Measurements from ENCODE around the gene MAPK8IP2.
"Not testable (repeated sequence)": the region's sequence is repeated elsewhere in the genome, so short reads cannot be mapped to it uniquely, and the experiment has no call there.

Gene MAPK8IP2

GRCh38 chr22:50635591-50635990 lies 35.0 kb downstream of the MAPK8IP2 start:
- no peak for DNase-seq (ENCODE audit: low read depth)

- not testable (repeated sequence) for DNase-seq (ENCODE audit: low read depth)
Observed at GRCh38 chr22:50640296-50640695, 39.7 kb downstream of the MAPK8IP2 start.

GRCh38 chr22:50640857-50641647 lies 40.5 kb downstream of the MAPK8IP2 start:
- no peak for DNase-seq (ENCODE audit: low read depth)

- DNase-seq (ENCODE audit: low read depth), result no peak
Observed at GRCh38 chr22:50641696-50642607, 41.4 kb downstream of the MAPK8IP2 start.

- not testable (repeated sequence) for DNase-seq (ENCODE audit: low read depth)
Observed at GRCh38 chr22:50643021-50643820, 42.6 kb downstream of the MAPK8IP2 start.

- DNase-seq (ENCODE audit: low read depth), result not testable (repeated sequence)
Observed at GRCh38 chr22:50643821-50644101, 43.2 kb downstream of the MAPK8IP2 start.

- no peak for DNase-seq (ENCODE audit: low read depth)
Observed at GRCh38 chr22:50653256-50653655, 52.7 kb downstream of the MAPK8IP2 start.

- not testable (repeated sequence) for DNase-seq (ENCODE audit: low read depth)
Observed at GRCh38 chr22:50654664-50655063, 54.1 kb downstream of the MAPK8IP2 start.

GRCh38 chr22:50656122-50657070 lies 55.8 kb downstream of the MAPK8IP2 start:
- DNase-seq (ENCODE audit: low read depth), result no peak

- no peak for DNase-seq (ENCODE audit: low read depth)
Observed at GRCh38 chr22:50657925-50658324, 57.3 kb downstream of the MAPK8IP2 start.

- DNase-seq (ENCODE audit: low read depth), result not testable (repeated sequence)
Observed at GRCh38 chr22:50659711-50660110, 59.1 kb downstream of the MAPK8IP2 start.

- DNase-seq (ENCODE audit: low read depth), result no peak
Observed at GRCh38 chr22:50660306-50660705, 59.7 kb downstream of the MAPK8IP2 start.
